Stimulated activated CD8-positive, alpha-beta memory T cell treated with anti-CD3 and anti-CD28 coated beads, Interleukin-12 subunit alpha, Interleukin-12 subunit beta, amount 100 ng/mL, for 24 hours (primary cell): Measurements from ENCODE around the gene TEX14.
"Not testable (repeated sequence)": the region's sequence is repeated elsewhere in the genome, so short reads cannot be mapped to it uniquely, and the experiment has no call there.

ENCODE experiments used
- DNase-seq: peaks from one replicate; pipeline ENCODE4 v3.0.0-alpha.2; 2020; ENCODE audit errors: extremely low read depth

The TEX14 gene

GRCh38 chr17:58688521-58688920 lies 3.3 kb downstream of the TEX14 start:
- DNase-seq = no peak

GRCh38 chr17:58686980-58687379 lies 4.9 kb downstream of the TEX14 start:
- DNase-seq = no peak

GRCh38 chr17:58684462-58684861 lies 7.4 kb downstream of the TEX14 start:
- DNase-seq = not testable (repeated sequence)

- no peak for DNase-seq
These were observed 7.8 kb downstream of the TEX14 start for GRCh38 chr17:58684003-58684402.

- DNase-seq = no peak
These were observed 11.8 kb downstream of the TEX14 start for GRCh38 chr17:58680038-58680369.

GRCh38 chr17:58679263-58680037 lies 12.4 kb downstream of the TEX14 start:
- DNase-seq = no peak

GRCh38 chr17:58678287-58678686 lies 13.6 kb downstream of the TEX14 start:
- DNase-seq = not testable (repeated sequence)

GRCh38 chr17:58677194-58677880 lies 14.5 kb downstream of the TEX14 start:
- DNase-seq = no peak

- no peak for DNase-seq
These were observed 19.9 kb downstream of the TEX14 start for GRCh38 chr17:58671969-58672368.

- DNase-seq = no peak
These were observed 22.0 kb downstream of the TEX14 start for GRCh38 chr17:58669853-58670252.

GRCh38 chr17:58668598-58668935 lies 23.3 kb downstream of the TEX14 start:
- DNase-seq = no peak

- no peak for DNase-seq
These were observed 23.8 kb downstream of the TEX14 start for GRCh38 chr17:58667934-58668597.

- DNase-seq = no peak
These were observed 25.0 kb downstream of the TEX14 start for GRCh38 chr17:58666858-58667267.

- DNase-seq = no peak
These were observed 25.6 kb downstream of the TEX14 start for GRCh38 chr17:58665946-58666857.

GRCh38 chr17:58664302-58664701 lies 27.5 kb downstream of the TEX14 start:
- no peak for DNase-seq

- no peak for DNase-seq
These were observed 30.3 kb downstream of the TEX14 start for GRCh38 chr17:58661499-58661898.

- DNase-seq = no peak
These were observed 31.2 kb downstream of the TEX14 start for GRCh38 chr17:58660621-58661020.

- DNase-seq = not testable (repeated sequence)
These were observed 32.1 kb downstream of the TEX14 start for GRCh38 chr17:58659714-58660084.

GRCh38 chr17:58658804-58659713 lies 32.8 kb downstream of the TEX14 start:
- peak; percentile 40 for DNase-seq

- DNase-seq = not testable (repeated sequence)
These were observed 33.7 kb downstream of the TEX14 start for GRCh38 chr17:58657962-58658803.
